ENCODE data around the gene CDH23. TPM values are rescaled to one million over a fixed set of nuclear protein-coding genes. Genes with fewer than 3 reads are reported as not detected.

The CDH23 gene
- total and polyA plus RNA-seq, 10 of the 15 experiments (the other 5 are each of a cell fraction or from before 2014, with no cell fraction given), result 0.09 to 0.40 (median 0.15) TPM; not detected in 1

- ChIA-PET CTCF (no interaction called here), POLR2A (no interaction called here), RAD21 (ENCODE audit: unreplicated experiment) (no interaction called here), SMC1A (ENCODE audit: uncharacterized antibody, unreplicated experiment) (interaction anchor here (1.1 kb wide), 1 partner anchor 121 kb away, joined by 3 read pairs; no protein-coding TSS in a partner anchor)
- no peak overlapping the region for H3K27ac ChIP-seq (ENCODE audit: control insufficient read depth, insufficient read depth)
- no TSS peak for BruUV-seq (replicated peaks)
- no peak for DNase-seq (ENCODE audit: low read depth, low spot score)
- no peaks in the 10 kb centered on the region for H3K4me1 ChIP-seq (ENCODE audit: control insufficient read depth, insufficient read depth, low read length)
- intact Hi-C loops (cut with micrococcal nuclease; ENCODE audit: unreplicated experiment), result no loop called here
- H3K9ac ChIP-seq (ENCODE audit: control insufficient read depth, insufficient read depth, low read length), result no peak overlapping the region
- 4% methylated on average over 5 of the region's 5 CpGs for WGBS (ENCODE audit: insufficient coverage, insufficient replicate concordance, low lambda C conversion rate, missing lambda C conversion rate)
- no peak overlapping the region for H3K4me3 ChIP-seq
- H3K9me3 ChIP-seq (replicated peaks; ENCODE audit: control insufficient read depth, insufficient read depth, low read length), result no peaks in the 10 kb centered on the region
- H3K4me2 ChIP-seq (ENCODE audit: control insufficient read depth, insufficient read depth), result no peak overlapping the region
- in situ Hi-C loops (cut with MboI), result no loop called here
- no peak overlapping the region for H2AFZ ChIP-seq (ENCODE audit: control insufficient read depth, low read depth, low read length)
- no peak for ATAC-seq
- H3K36me3 ChIP-seq (ENCODE audit: control insufficient read depth in 2 of 2, insufficient read depth in 2 of 2, low read length in 1 of 2), result no peaks in the 10 kb centered on the region
- no peaks in the 10 kb centered on the region for H4K20me1 ChIP-seq (ENCODE audit: control insufficient read depth, insufficient read depth)
- no peaks in the 10 kb centered on the region for H3K79me2 ChIP-seq (ENCODE audit: control insufficient read depth, insufficient read depth, low read length)
- peaks cover 0 to 2% of the 10 kb centered on the region in 2 experiments; a peak in 2 of 4 replicates for H3K27me3 ChIP-seq (replicated peaks in 1 of 2; ENCODE audit: control insufficient read depth in 2 of 2, insufficient read depth in 2 of 2, low read length in 1 of 2)
- FAIRE-seq, result no peak
- no peak for TF ChIP-seq ZZZ3 (IDR thresholded peaks at IDR 0.05; ENCODE audit: control insufficient read depth, insufficient read length, low read depth)
- TF ChIP-seq ZNF592 (IDR thresholded peaks at IDR 0.05), result no peak
- TF ChIP-seq GATAD2B (conservative IDR thresholded peaks at IDR 0.05; ENCODE audit: low read depth), result no peak
- no peak for TF ChIP-seq CBFB (IDR thresholded peaks at IDR 0.05; ENCODE audit: low read depth)
- no peak for TF ChIP-seq SP1 (IDR thresholded peaks at IDR 0.05; ENCODE audit: low read depth, low read length)
- no peak for TF ChIP-seq PBX3 (IDR thresholded peaks at IDR 0.05; ENCODE audit: insufficient replicate concordance, low read depth, low read length)
- TF ChIP-seq IRF5 (IDR thresholded peaks at IDR 0.05; ENCODE audit: borderline replicate concordance), result no peak
- TF ChIP-seq NKRF (conservative IDR thresholded peaks at IDR 0.05), result no peak
- no peak for TF ChIP-seq MEF2A (IDR thresholded peaks at IDR 0.05; ENCODE audit: insufficient read depth, low read depth, low read length)
- TF ChIP-seq ZBTB11 (CRISPR knock-in tag; IDR thresholded peaks at IDR 0.05), result no peak
- no peak for TF ChIP-seq RAD51 (IDR thresholded peaks at IDR 0.05)
- no peak for TF ChIP-seq RFX5 (IDR thresholded peaks at IDR 0.05; ENCODE audit: low read depth, low read length)
- TF ChIP-seq CHD1 (IDR thresholded peaks at IDR 0.05; ENCODE audit: low read depth, low read length), result no peak
Measured at GRCh38 chr10:71449026-71449425, 52.3 kb downstream of the CDH23 start.

Data from GM12878 (cell line).